BLaER1 (cell line): ENCODE results near the gene SULT1C2.

Experiments used
- H3K27ac ChIP-seq: shearing (Covaris generic); formaldehyde crosslinking; 2 replicates; pipeline ENCODE4 v1.8.1; 2022
- H3K27me3 ChIP-seq: shearing (Covaris generic); formaldehyde crosslinking; 2 replicates; pipeline ENCODE4 v1.8.1; 2022
- H3K36me3 ChIP-seq: shearing (Covaris generic); formaldehyde crosslinking; 2 replicates; pipeline ENCODE4 v1.8.1; 2022
- H3K4me1 ChIP-seq: shearing (Covaris generic); formaldehyde crosslinking; 2 replicates; pipeline ENCODE4 v1.8.1; 2022
- H3K4me2 ChIP-seq: shearing (Covaris generic); formaldehyde crosslinking; 2 replicates; pipeline ENCODE4 v1.8.1; 2022
- H3K4me3 ChIP-seq: shearing (Covaris generic); formaldehyde crosslinking; 2 replicates; pipeline ENCODE4 v1.8.1; 2022
- H3K9ac ChIP-seq: shearing (Covaris generic); formaldehyde crosslinking; 2 replicates; pipeline ENCODE4 v1.8.1; 2022
- H3K9me3 ChIP-seq: shearing (Covaris generic); formaldehyde crosslinking; 2 replicates; pipeline ENCODE4 v1.8.1; 2022
- H4K20me1 ChIP-seq: shearing (Covaris generic); formaldehyde crosslinking; 2 replicates; pipeline ENCODE4 v1.8.1; 2022
- Cebpa-rat ChIP-seq: shearing (Covaris generic); IDR thresholded peaks from 2 replicates; pipeline ENCODE4 v1.8.1; 2022

The SULT1C2 gene

GRCh38 chr2:108288534-108289106, at the start of gene SULT1C2:
SULT1C2 (plus strand) TSS chr2:108288895; CDS start chr2:108293668, 4,773 bp downstream.
- Histone ChIP-seq H3K36me3 (no peaks in the 10 kb centered on the region), H3K27me3 (no peaks in the 10 kb centered on the region), H3K9ac (no peak within 1 kb of the TSS), H3K4me2 (no peak within 1 kb of the TSS), H3K9me3 (0 out of 2 replicates have a peak, but pooled peaks cover under 1% of the 10 kb centered on the region), H4K20me1 (no peaks in the 10 kb centered on the region), H3K4me3 (no peak within 1 kb of the TSS), H3K27ac (no peak within 1 kb of the TSS), H3K4me1 (no peaks in the 10 kb centered on the region)
- TF ChIP-seq Cebpa-rat, result no peak

- Histone ChIP-seq H3K27ac (no peak within 1 kb of the TSS), H3K27me3 (no peaks in the 10 kb centered on the region), H3K4me1 (no peaks in the 10 kb centered on the region), H3K9me3 (peaks cover 29% of the 10 kb centered on the region), H3K4me3 (no peak within 1 kb of the TSS), H3K9ac (no peak within 1 kb of the TSS), H4K20me1 (no peaks in the 10 kb centered on the region), H3K36me3 (no peaks in the 10 kb centered on the region), H3K4me2 (no peak within 1 kb of the TSS)
- no peak for TF ChIP-seq Cebpa-rat
These were observed 48.9 kb upstream of the SULT1C2 start, which contains the start of gene SULT1C3 for GRCh38 chr2:108239786-108240185. SULT1C3 (plus strand) TSS chr2:108239968; CDS start chr2:108247195, 7,227 bp downstream.

- Histone ChIP-seq H3K27me3 (no peaks in the 10 kb centered on the region), H3K36me3 (no peaks in the 10 kb centered on the region), H3K9ac (no peak overlapping the region), H4K20me1 (no peaks in the 10 kb centered on the region), H3K4me2 (no peak overlapping the region), H3K4me3 (no peak overlapping the region), H3K9me3 (peaks cover 36% of the 10 kb centered on the region), H3K4me1 (no peaks in the 10 kb centered on the region), H3K27ac (no peak overlapping the region)
- no peak for TF ChIP-seq Cebpa-rat
These were observed 47.7 kb upstream of the SULT1C2 start for GRCh38 chr2:108240966-108241365.

- H4K20me1 ChIP-seq, result no peaks in the 10 kb centered on the region
- peaks cover 18% of the 10 kb centered on the region for H3K9me3 ChIP-seq
- no peak overlapping the region for H3K4me2 ChIP-seq
- H3K27ac ChIP-seq, result no peak overlapping the region
- no peak for TF ChIP-seq Cebpa-rat
- no peak overlapping the region for H3K4me3 ChIP-seq
- no peaks in the 10 kb centered on the region for H3K36me3 ChIP-seq
- H3K4me1 ChIP-seq, result no peaks in the 10 kb centered on the region
- H3K27me3 ChIP-seq, result no peaks in the 10 kb centered on the region
- no peak overlapping the region for H3K9ac ChIP-seq
These were observed 45.1 kb upstream of the SULT1C2 start for GRCh38 chr2:108243566-108243965.

GRCh38 chr2:108244667-108245414, 43.9 kb upstream of the SULT1C2 start:
- H4K20me1 ChIP-seq, result no peaks in the 10 kb centered on the region
- no peaks in the 10 kb centered on the region for H3K27me3 ChIP-seq
- H3K4me2 ChIP-seq, result no peak overlapping the region
- H3K9me3 ChIP-seq, result peaks cover 16% of the 10 kb centered on the region
- no peaks in the 10 kb centered on the region for H3K36me3 ChIP-seq
- no peak overlapping the region for H3K9ac ChIP-seq
- H3K4me1 ChIP-seq, result no peaks in the 10 kb centered on the region
- no peak overlapping the region for H3K27ac ChIP-seq
- no peak overlapping the region for H3K4me3 ChIP-seq
- no peak for TF ChIP-seq Cebpa-rat

- no peak overlapping the region for H3K9ac ChIP-seq
- no peaks in the 10 kb centered on the region for H3K36me3 ChIP-seq
- H3K27me3 ChIP-seq, result no peaks in the 10 kb centered on the region
- no peaks in the 10 kb centered on the region for H3K9me3 ChIP-seq
- no peaks in the 10 kb centered on the region for H4K20me1 ChIP-seq
- no peak overlapping the region for H3K4me2 ChIP-seq
- TF ChIP-seq Cebpa-rat, result no peak
- H3K4me3 ChIP-seq, result no peak overlapping the region
- H3K27ac ChIP-seq, result no peak overlapping the region
- H3K4me1 ChIP-seq, result no peaks in the 10 kb centered on the region
These were observed 35.6 kb upstream of the SULT1C2 start for GRCh38 chr2:108253106-108253505.

- H3K27me3 ChIP-seq, result no peaks in the 10 kb centered on the region
- no peak overlapping the region for H3K4me3 ChIP-seq
- no peak overlapping the region for H3K9ac ChIP-seq
- no peaks in the 10 kb centered on the region for H3K4me1 ChIP-seq
- H3K4me2 ChIP-seq, result no peak overlapping the region
- H4K20me1 ChIP-seq, result no peaks in the 10 kb centered on the region
- H3K27ac ChIP-seq, result no peak overlapping the region
- no peak for TF ChIP-seq Cebpa-rat
- no peaks in the 10 kb centered on the region for H3K36me3 ChIP-seq
- H3K9me3 ChIP-seq, result no peaks in the 10 kb centered on the region
These were observed 30.9 kb upstream of the SULT1C2 start for GRCh38 chr2:108257757-108258331.

GRCh38 chr2:108260773-108261172, 27.9 kb upstream of the SULT1C2 start:
- TF ChIP-seq Cebpa-rat, result no peak
- Histone ChIP-seq H3K36me3 (no peaks in the 10 kb centered on the region), H3K9me3 (no peaks in the 10 kb centered on the region), H3K4me1 (no peaks in the 10 kb centered on the region), H3K27ac (no peak overlapping the region), H3K27me3 (no peaks in the 10 kb centered on the region), H3K4me3 (no peak overlapping the region), H3K4me2 (no peak overlapping the region), H3K9ac (no peak overlapping the region), H4K20me1 (no peaks in the 10 kb centered on the region)

- no peaks in the 10 kb centered on the region for H3K36me3 ChIP-seq
- no peak for TF ChIP-seq Cebpa-rat
- H3K4me3 ChIP-seq, result no peak overlapping the region
- H3K27ac ChIP-seq, result no peak overlapping the region
- no peaks in the 10 kb centered on the region for H3K9me3 ChIP-seq
- H3K27me3 ChIP-seq, result no peaks in the 10 kb centered on the region
- H3K4me2 ChIP-seq, result no peak overlapping the region
- no peaks in the 10 kb centered on the region for H3K4me1 ChIP-seq
- no peaks in the 10 kb centered on the region for H4K20me1 ChIP-seq
- H3K9ac ChIP-seq, result no peak overlapping the region
These were observed 26.7 kb upstream of the SULT1C2 start for GRCh38 chr2:108262036-108262435.

- Histone ChIP-seq H3K9me3 (no peaks in the 10 kb centered on the region), H3K9ac (no peak overlapping the region), H3K4me2 (no peak overlapping the region), H3K4me1 (no peaks in the 10 kb centered on the region), H3K4me3 (no peak overlapping the region), H3K27ac (no peak overlapping the region), H4K20me1 (no peaks in the 10 kb centered on the region), H3K36me3 (no peaks in the 10 kb centered on the region), H3K27me3 (no peaks in the 10 kb centered on the region)
- TF ChIP-seq Cebpa-rat, result no peak
These were observed 25.3 kb upstream of the SULT1C2 start for GRCh38 chr2:108263401-108263800.
